22Rv1 (cell line): ENCODE measurements around the gene RAI1.

Source experiments
- H3K27ac ChIP-seq: fragments of 450-650 bp; 2 replicates; pipeline ENCODE4 v1.5.1; 2017
- ZFX ChIP-seq: fragments of 450-650 bp; IDR thresholded peaks from 2 replicates; pipeline ENCODE4 v1.6.1; 2017; ENCODE audit warnings: antibody characterized with exemption, borderline replicate concordance
- TF ChIP-seq, protein P1 (sequence below): fragments of 450-650 bp; IDR thresholded peaks from 2 replicates; pipeline ENCODE4 v1.5.1; 2017; ENCODE audit warnings: mild to moderate bottlenecking

RAI1 gene

DNA sequence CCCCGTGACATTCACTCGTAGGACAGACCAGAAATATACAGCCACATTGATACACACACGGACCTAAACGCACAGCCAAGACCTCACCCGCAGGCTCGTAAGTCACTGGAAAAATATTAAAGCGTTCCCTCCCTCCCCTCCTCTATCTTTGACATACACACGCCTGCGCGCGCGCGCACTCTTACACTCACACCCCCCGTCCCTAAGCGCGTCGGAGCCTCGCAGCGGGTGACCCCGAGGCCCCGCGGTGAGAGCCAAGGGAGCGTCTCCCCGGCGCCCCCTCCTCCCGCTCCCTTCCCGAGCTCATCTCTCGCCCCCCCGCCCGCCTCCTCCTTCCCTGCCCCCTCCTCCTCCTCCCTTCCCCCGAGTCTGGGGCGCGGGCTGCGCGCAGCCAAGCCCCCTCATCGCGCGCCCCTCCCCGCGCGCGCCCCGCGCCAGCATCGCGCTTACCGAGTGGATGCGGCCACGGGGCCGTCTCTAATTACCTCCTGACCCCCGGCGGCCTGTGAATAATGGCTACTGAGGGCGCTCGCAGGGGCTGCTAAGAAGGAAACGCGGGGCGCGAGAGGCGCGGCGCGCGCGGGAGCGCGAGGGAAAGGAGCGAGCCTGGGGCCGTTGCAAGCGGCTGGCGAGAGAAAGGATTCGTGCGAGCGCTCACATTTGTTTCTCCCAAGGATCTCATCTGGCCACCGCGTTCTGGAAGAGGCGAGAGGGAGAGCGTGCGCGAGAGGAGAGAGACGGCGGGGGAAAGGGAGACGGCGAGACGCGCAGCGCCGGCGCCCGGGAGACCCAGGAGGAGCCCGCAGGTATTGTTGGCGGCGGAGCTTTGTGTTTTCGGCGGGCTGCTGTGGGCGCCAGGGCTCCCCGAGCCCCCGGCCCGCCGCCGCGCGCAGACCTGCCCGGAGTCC is 42.4 kb downstream of the RAI1 start:
- H3K27ac ChIP-seq = no peak overlapping the region
- TF ChIP-seq ZFX = no peak
- TF ChIP-seq, protein P1, sequence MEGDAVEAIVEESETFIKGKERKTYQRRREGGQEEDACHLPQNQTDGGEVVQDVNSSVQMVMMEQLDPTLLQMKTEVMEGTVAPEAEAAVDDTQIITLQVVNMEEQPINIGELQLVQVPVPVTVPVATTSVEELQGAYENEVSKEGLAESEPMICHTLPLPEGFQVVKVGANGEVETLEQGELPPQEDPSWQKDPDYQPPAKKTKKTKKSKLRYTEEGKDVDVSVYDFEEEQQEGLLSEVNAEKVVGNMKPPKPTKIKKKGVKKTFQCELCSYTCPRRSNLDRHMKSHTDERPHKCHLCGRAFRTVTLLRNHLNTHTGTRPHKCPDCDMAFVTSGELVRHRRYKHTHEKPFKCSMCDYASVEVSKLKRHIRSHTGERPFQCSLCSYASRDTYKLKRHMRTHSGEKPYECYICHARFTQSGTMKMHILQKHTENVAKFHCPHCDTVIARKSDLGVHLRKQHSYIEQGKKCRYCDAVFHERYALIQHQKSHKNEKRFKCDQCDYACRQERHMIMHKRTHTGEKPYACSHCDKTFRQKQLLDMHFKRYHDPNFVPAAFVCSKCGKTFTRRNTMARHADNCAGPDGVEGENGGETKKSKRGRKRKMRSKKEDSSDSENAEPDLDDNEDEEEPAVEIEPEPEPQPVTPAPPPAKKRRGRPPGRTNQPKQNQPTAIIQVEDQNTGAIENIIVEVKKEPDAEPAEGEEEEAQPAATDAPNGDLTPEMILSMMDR = no peak

DNA sequence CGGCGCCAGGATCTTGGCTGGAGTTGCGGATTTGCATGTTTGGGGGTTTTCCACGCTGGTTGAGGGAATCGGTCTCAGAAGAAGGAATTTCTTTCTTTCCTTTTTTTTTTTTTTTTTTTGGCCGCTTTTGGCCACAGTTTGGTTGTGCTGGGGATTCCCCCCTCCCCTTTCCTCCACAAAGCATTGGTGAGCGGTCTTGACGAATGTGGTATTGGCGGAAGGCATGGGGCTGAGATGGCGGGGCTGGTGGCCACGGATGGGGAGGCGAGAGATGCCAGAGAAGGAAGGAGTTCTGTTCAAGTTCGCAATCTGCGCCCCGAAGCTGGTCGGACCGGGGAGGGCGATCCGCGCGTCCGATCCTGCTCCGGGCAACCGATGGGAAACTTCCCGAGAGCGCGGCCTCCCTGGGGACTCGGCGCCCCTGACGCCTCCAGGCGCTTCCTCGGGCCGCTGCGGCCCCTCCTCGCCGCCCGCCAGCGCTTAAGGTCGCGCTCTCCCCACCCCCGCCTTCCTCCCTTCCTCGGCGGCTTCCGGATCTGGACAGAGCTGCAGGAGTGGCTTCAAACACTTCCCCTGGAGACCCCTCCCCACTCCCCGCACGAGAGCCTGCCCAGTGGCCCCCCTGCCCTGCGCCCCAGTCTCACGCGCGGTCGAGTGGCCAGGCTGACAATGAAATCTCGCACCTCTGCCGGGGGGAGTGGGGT is 43.2 kb downstream of the RAI1 start:
- no peak overlapping the region for H3K27ac ChIP-seq
- no peak for TF ChIP-seq ZFX
- TF ChIP-seq, protein P1 = no peak

DNA sequence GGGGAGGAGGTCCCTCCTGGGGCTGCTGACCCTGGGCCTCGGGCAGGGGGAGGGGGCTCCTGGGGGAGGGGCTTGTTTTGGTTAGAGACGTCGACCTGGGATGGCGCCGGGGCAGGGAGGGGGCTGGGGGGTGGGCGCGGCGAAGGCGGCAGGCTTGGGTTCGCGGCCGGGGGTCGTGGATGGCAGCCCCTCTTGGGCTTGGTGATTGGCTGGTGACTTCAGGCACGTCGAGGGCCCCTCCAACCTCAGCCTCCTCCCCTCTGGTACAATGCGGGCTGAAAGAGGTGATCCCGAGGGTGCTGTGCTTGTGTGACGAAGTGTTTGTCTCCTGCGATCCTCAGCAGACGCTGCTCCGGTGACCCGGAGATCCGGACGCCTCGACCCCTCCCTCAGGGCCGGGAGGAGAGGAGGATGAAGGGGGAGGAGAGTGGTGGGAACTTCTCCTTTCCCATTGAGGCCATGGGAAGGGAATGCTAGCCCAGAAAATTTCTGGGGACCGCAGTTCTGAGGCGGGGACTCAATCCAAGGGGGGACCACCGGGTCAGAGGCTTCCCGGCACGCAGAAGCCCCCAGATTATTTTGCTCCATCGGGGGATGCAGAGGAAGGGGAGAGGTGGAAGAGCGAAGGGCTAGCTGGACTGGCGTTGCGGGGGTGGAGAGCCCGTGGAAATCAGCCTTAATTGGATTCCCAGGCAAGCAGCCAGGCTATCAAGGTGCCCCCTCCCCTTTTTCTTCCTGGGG is 43.9 kb downstream of the RAI1 start:
- TF ChIP-seq, protein P1 = no peak
- no peak for TF ChIP-seq ZFX
- H3K27ac ChIP-seq = no peak overlapping the region

DNA sequence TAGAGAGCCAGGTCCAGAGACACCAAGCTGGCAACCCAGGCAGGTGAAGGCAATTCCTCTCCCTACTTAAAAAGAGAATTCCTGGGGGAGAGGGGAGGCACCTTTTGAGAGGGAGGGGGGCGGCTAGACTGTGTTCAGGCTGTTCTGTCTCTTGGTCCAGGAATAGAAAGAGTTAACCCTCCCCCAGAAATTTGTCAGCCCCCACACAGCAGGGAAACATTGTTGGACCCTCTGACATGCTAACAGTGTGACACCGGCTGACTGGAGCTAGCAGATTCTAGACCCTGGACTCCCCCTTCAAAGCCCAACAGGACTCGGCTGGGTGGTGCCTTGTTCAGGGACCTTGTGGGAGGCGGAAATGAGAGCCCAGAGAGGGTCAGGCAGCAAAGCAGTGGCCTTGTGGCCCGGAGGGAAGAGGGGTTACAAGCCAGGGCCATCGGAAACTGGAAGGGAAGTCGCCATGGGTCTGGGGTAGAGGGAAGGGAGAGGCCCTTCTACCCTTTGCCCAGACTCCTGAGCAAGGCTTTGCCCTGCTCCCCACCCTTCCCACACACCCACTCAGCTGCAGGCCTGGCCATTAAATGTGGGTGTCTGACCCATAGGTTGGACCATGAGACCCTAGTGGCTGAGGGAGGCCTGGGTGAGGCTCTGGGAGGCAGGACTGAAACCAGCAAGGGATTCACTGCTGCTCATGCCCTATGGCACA is 44.6 kb downstream of the RAI1 start:
- TF ChIP-seq ZFX = no peak
- TF ChIP-seq, protein P1 = no peak
- H3K27ac ChIP-seq = peak overlapping the region; percentile 36; the same call in 1 of the 2 replicates

DNA sequence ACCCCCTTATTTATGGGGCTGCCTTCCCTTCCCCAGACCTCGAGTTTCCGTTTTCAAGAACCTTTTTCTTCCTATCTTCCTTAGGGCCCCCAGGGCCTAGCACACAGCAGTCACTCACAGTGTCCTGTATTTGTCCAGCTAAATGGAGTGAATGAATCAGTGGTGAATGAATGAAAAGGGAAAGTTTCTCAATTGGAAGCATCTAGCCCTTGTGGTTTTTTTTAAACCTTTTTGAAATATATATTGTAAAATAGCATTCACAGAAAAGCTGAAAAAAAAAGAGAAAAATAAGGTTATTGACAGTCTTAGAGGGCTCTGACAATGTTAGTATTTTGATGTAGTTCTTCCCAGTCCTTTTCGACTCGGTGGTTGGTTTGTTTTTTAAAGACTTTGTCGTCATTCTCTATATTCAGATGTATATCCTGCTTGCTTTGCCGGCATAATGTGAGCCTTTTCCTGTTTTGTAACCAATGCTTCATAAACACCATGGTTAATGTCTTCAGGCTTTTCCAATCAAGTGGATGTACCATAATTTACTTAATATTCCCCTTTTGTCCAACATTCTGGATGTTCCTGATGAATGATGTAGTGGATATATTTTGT is 45.3 kb downstream of the RAI1 start:
- H3K27ac ChIP-seq = peak overlapping the region; percentile 36; the same call in 1 of the 2 replicates

DNA sequence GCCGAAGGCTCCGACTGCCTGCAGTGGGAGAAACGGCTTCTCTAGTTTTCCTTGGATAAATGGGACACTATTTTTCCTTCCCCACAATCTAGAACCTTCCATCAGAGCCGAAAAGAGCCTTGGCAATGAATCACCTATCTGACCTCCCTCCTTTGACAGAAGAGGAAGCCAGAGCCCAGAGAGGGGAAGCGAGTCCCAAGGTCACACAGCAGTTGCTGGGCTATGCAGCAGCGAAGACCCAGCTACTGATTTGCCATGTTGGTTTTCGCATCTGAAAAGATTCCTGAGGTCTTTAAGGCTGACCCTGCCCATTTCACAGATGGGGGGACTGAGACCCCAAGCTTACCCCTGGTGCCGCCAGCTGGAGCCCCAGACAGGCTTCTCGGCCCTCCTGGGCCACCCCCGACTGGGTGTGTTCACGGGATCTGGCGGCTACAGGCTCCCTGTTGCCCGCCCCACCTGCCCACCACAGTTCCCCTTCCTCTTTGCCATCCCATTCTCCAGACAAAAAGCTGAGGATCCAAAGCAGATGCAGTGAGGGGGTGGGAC is 45.9 kb downstream of the RAI1 start:
- TF ChIP-seq ZFX = no peak
- TF ChIP-seq, protein P1 = no peak
- no peak overlapping the region for H3K27ac ChIP-seq

More for the DNA sequence above, 45.3 kb downstream of the RAI1 start:
- TF ChIP-seq ZFX = no peak
- TF ChIP-seq, protein P1 = no peak
